HG02642 (cell line): ENCODE results near the gene RIMS3.
"Not testable (repeated sequence)": the region's sequence is repeated elsewhere in the genome, so short reads cannot be mapped to it uniquely, and the experiment has no call there.

Source experiments
- ATAC-seq: cut with Tn5 transposase; IDR thresholded peaks from one replicate; pipeline ENCODE4 v1.9.1; 2021; ENCODE audit warnings: mild to moderate bottlenecking; ENCODE audit not compliant: unreplicated experiment, poor library complexity

The RIMS3 gene

GRCh38 chr1:40665335-40666171 is at the start of gene RIMS3:
Gene RIMS3, minus strand, starts transcription at chr1:40665682. Its CDS starts 23,757 bp downstream, at chr1:40641925.
- ATAC-seq, result peak; percentile 77

GRCh38 chr1:40712997-40713396 is 47.5 kb upstream of the RIMS3 start:
- no peak for ATAC-seq

GRCh38 chr1:40712405-40712944 is 47.0 kb upstream of the RIMS3 start:
- no peak for ATAC-seq

GRCh38 chr1:40711465-40712404 is 46.3 kb upstream of the RIMS3 start:
- ATAC-seq, result no peak

GRCh38 chr1:40710581-40711315 is 45.3 kb upstream of the RIMS3 start:
- no peak for ATAC-seq

- no peak for ATAC-seq
Observed at GRCh38 chr1:40709802-40710278, 44.4 kb upstream of the RIMS3 start.

GRCh38 chr1:40709100-40709801 is 43.8 kb upstream of the RIMS3 start:
- peak; percentile 93 for ATAC-seq

GRCh38 chr1:40708750-40709099 is 43.2 kb upstream of the RIMS3 start:
- ATAC-seq, result peak; percentile 72

GRCh38 chr1:40706626-40707025 is 41.1 kb upstream of the RIMS3 start:
- ATAC-seq, result no peak

GRCh38 chr1:40704817-40705733 is 39.6 kb upstream of the RIMS3 start:
- no peak for ATAC-seq

GRCh38 chr1:40703316-40703715 is 37.8 kb upstream of the RIMS3 start:
- no peak for ATAC-seq

- not testable (repeated sequence) for ATAC-seq
Observed at GRCh38 chr1:40702810-40703209, 37.3 kb upstream of the RIMS3 start.

- ATAC-seq, result no peak
Observed at GRCh38 chr1:40701684-40702083, 36.2 kb upstream of the RIMS3 start.

- ATAC-seq, result peak; percentile 73
Observed at GRCh38 chr1:40699787-40700186, 34.3 kb upstream of the RIMS3 start.

- no peak for ATAC-seq
Observed at GRCh38 chr1:40697436-40697835, 32.0 kb upstream of the RIMS3 start.

GRCh38 chr1:40696294-40696693 is 30.8 kb upstream of the RIMS3 start:
- no peak for ATAC-seq

GRCh38 chr1:40694353-40694874 is 28.9 kb upstream of the RIMS3 start:
- no peak for ATAC-seq

GRCh38 chr1:40693425-40693824 is 27.9 kb upstream of the RIMS3 start:
- ATAC-seq, result no peak
